H9 (cell line): Measurements from ENCODE around the gene SLX4IP. TPM values are rescaled to one million over a fixed set of nuclear protein-coding genes. Genes with fewer than 3 reads are reported as not detected.
"Not testable (repeated sequence)": the region's sequence is repeated elsewhere in the genome, so short reads cannot be mapped to it uniquely, and the experiment has no call there.

ENCODE experiments used
- DNase-seq: peaks from one replicate; pipeline ENCODE4 v3.0.0-alpha.2; 2017
- H2AFZ ChIP-seq: one replicate; pipeline ENCODE4 v1.6.1; 2013; ENCODE audit warnings: mild to moderate bottlenecking, low read length, control low read depth, moderate library complexity
- H2AK5ac ChIP-seq: 2 replicates; pipeline ENCODE4 v1.6.1; 2013; ENCODE audit warnings: low read length, control low read depth, mixed read lengths; ENCODE audit not compliant: insufficient read length
- H2BK120ac ChIP-seq: one replicate; pipeline ENCODE4 v1.6.1; 2013; ENCODE audit warnings: low read depth, mild to moderate bottlenecking, low read length, control low read depth, inconsistent platforms; ENCODE audit not compliant: poor library complexity, severe bottlenecking
- H2BK12ac ChIP-seq: 2 replicates; pipeline ENCODE4 v1.6.1; 2013; ENCODE audit warnings: low read length, control low read depth, mixed read lengths, low read depth; ENCODE audit not compliant: insufficient read length
- H2BK15ac ChIP-seq: 2 replicates; pipeline ENCODE4 v1.6.1; 2013; ENCODE audit warnings: low read depth, low read length, control low read depth
- H2BK20ac ChIP-seq: one replicate; pipeline ENCODE4 v1.6.1; 2013; ENCODE audit warnings: low read depth, mild to moderate bottlenecking, low read length, control low read depth, inconsistent platforms; ENCODE audit not compliant: poor library complexity, severe bottlenecking
- H2BK5ac ChIP-seq: 2 replicates; pipeline ENCODE4 v1.6.1; 2013; ENCODE audit warnings: low read length, control low read depth, mixed read lengths; ENCODE audit not compliant: insufficient read length
- H3K14ac ChIP-seq: 2 replicates; pipeline ENCODE4 v1.6.1; 2013; ENCODE audit warnings: low read length, control low read depth; ENCODE audit not compliant: insufficient read depth
- H3K18ac ChIP-seq: 2 replicates; pipeline ENCODE4 v1.6.1; 2013; ENCODE audit warnings: low read depth, mild to moderate bottlenecking, mixed read lengths, low read length, control low read depth; ENCODE audit not compliant: insufficient read length
- H3K23ac ChIP-seq: 2 replicates; pipeline ENCODE4 v1.6.1; 2013; ENCODE audit warnings: low read length, control low read depth, mixed read lengths, low read depth; ENCODE audit not compliant: insufficient read length
- H3K23me2 ChIP-seq: 2 replicates; pipeline ENCODE4 v1.6.1; 2013; ENCODE audit warnings: low read depth, mild to moderate bottlenecking, mixed read lengths, low read length, control low read depth; ENCODE audit not compliant: insufficient read length, poor library complexity, severe bottlenecking
- H3K27ac ChIP-seq: 2 replicates; pipeline ENCODE4 v1.5.1; 2013; ENCODE audit warnings: low read length, control low read depth, mixed read lengths, low read depth; ENCODE audit not compliant: insufficient read length
- H3K27me3 ChIP-seq: 2 replicates; pipeline ENCODE4 v1.6.1; 2013; ENCODE audit warnings: low read length, control low read depth, inconsistent platforms; ENCODE audit not compliant: insufficient read depth
- H3K4ac ChIP-seq: 2 replicates; pipeline ENCODE4 v1.6.1; 2013; ENCODE audit warnings: low read depth, mild to moderate bottlenecking, control low read depth, inconsistent platforms, low read length, moderate library complexity
- H3K4me1 ChIP-seq: 2 replicates; pipeline ENCODE4 v1.6.1; 2013; ENCODE audit warnings: low read length, control low read depth, inconsistent platforms; ENCODE audit not compliant: insufficient read depth
- H3K4me2 ChIP-seq: 2 replicates; pipeline ENCODE4 v1.6.1; 2013; ENCODE audit warnings: low read length, control low read depth, mixed read lengths; ENCODE audit not compliant: insufficient read length, insufficient read depth
- H3K56ac ChIP-seq: 2 replicates; pipeline ENCODE4 v1.6.1; 2013; ENCODE audit warnings: low read depth, mild to moderate bottlenecking, mixed read lengths, low read length, control low read depth; ENCODE audit not compliant: insufficient read length
- H3K79me1 ChIP-seq: 2 replicates; pipeline ENCODE4 v1.6.1; 2013; ENCODE audit warnings: low read depth, mild to moderate bottlenecking, moderate library complexity, low read length, control low read depth, inconsistent platforms; ENCODE audit not compliant: insufficient read depth, poor library complexity, severe bottlenecking
- H3K79me2 ChIP-seq: 2 replicates; pipeline ENCODE4 v1.6.1; 2013; ENCODE audit warnings: low read length, control low read depth, inconsistent platforms; ENCODE audit not compliant: insufficient read depth
- H3K9ac ChIP-seq: 2 replicates; pipeline ENCODE4 v1.6.1; 2013; ENCODE audit warnings: low read length, control low read depth, mixed read lengths; ENCODE audit not compliant: insufficient read length; ENCODE audit errors: extremely low read depth
- H3K9me3 ChIP-seq: one replicate; pipeline ENCODE4 v1.6.1; 2013; ENCODE audit warnings: low read depth, low read length, inconsistent platforms; ENCODE audit not compliant: control insufficient read depth
- H3T11ph ChIP-seq: one replicate; pipeline ENCODE4 v1.6.1; 2013; ENCODE audit warnings: mild to moderate bottlenecking, low read length, control low read depth, inconsistent platforms
- H4K20me1 ChIP-seq: one replicate; pipeline ENCODE4 v1.6.1; 2013; ENCODE audit not compliant: control insufficient read depth, insufficient read length, insufficient read depth
- H4K5ac ChIP-seq: 2 replicates; pipeline ENCODE4 v1.6.1; 2013; ENCODE audit warnings: low read depth, mild to moderate bottlenecking, mixed read lengths, low read length, control low read depth; ENCODE audit not compliant: insufficient read length
- H4K8ac ChIP-seq: replicated peaks from 2 replicates; pipeline ENCODE4 v1.6.1; 2013; ENCODE audit warnings: low read length, control low read depth, mixed read lengths, low read depth; ENCODE audit not compliant: insufficient read length
- H4K91ac ChIP-seq: 2 replicates; pipeline ENCODE4 v1.6.1; 2013; ENCODE audit warnings: low read depth, mild to moderate bottlenecking, moderate library complexity, mixed read lengths, low read length, control low read depth; ENCODE audit not compliant: insufficient read length
- H3K27ac Mint-ChIP-seq, 3 experiments: 2 replicates in 2 of 3; 3 replicates in 1 of 3; pipeline ENCODE4 v1.8.0; 2020 to 2021; ENCODE audit warnings: mixed read lengths in 3 of 3, mild to moderate bottlenecking in 1 of 3, moderate library complexity in 1 of 3
- H3K27me3 Mint-ChIP-seq: 2 replicates; pipeline ENCODE4 v1.8.0; 2021; ENCODE audit warnings: low read depth, mild to moderate bottlenecking, moderate library complexity, mixed read lengths
- H3K36me3 Mint-ChIP-seq, 3 experiments: 2 replicates in 2 of 3; 3 replicates in 1 of 3; pipeline ENCODE4 v1.8.0; 2020 to 2021; ENCODE audit warnings: low read depth in 3 of 3, mixed read lengths in 3 of 3; ENCODE audit not compliant: insufficient read depth in 1 of 3
- H3K4me1 Mint-ChIP-seq, 2 experiments: 2 replicates each; pipeline ENCODE4 v1.8.0; 2020; ENCODE audit warnings: mixed read lengths in 2 of 2
- H3K4me3 Mint-ChIP-seq, 2 experiments: 2 replicates in 1 of 2; 3 replicates in 1 of 2; pipeline ENCODE4 v1.8.0; 2020 to 2021; ENCODE audit warnings: mild to moderate bottlenecking in 2 of 2, mixed read lengths in 2 of 2, moderate library complexity in 1 of 2
- H3K9me3 Mint-ChIP-seq, 2 experiments: 2 replicates in 1 of 2; 3 replicates in 1 of 2; pipeline ENCODE4 v1.8.0; 2020; ENCODE audit warnings: mild to moderate bottlenecking in 2 of 2, mixed read lengths in 2 of 2, moderate library complexity in 1 of 2
- CTCF ChIP-seq: fragments of 200-600 bp; sonication (generic); conservative IDR thresholded peaks from 3 replicates; pipeline ENCODE4 v1.8.0; 2021; ENCODE audit warnings: antibody characterized with exemption, mild to moderate bottlenecking
- WGBS: extraction: QIAGEN DNeasy Blood & Tissue Kit; methylation state at CpG from one replicate; pipeline ENCODE4 v1.1.7; 2013; ENCODE audit warnings: missing lambda C conversion rate, low lambda C conversion rate, mixed read lengths; ENCODE audit not compliant: insufficient read length; ENCODE audit errors: extremely low coverage; 5-methylcytosine and 5-hydroxymethylcytosine counted together
- total RNA-seq: library from RNA; stranded (reverse); gene quantifications from 2 replicates; pipeline ENCODE4 v1.2.1, GENCODE V29; 2021

Gene SLX4IP
- total RNA-seq, 1 experiment from 2014 or later, result 7.9 TPM

- H3T11ph ChIP-seq, result no peak overlapping the region
- no peaks in the 10 kb centered on the region for H3K79me1 ChIP-seq
- no peak overlapping the region for H3K4me2 ChIP-seq
- no peak for TF ChIP-seq CTCF
- no peak overlapping the region for H2AFZ ChIP-seq
- no peak overlapping the region for H3K18ac ChIP-seq
- DNase-seq, result no peak
- no peak overlapping the region for H2BK15ac ChIP-seq
- H3K27me3 Mint-ChIP-seq, result no peaks in the 10 kb centered on the region
- no peaks in the 10 kb centered on the region for H3K23me2 ChIP-seq
- no peak overlapping the region for H2BK5ac ChIP-seq
- peaks cover 15 to 23% of the 10 kb centered on the region in 2 experiments for H3K4me1 Mint-ChIP-seq
- H2BK20ac ChIP-seq, result no peak overlapping the region
- no peak overlapping the region for H3K27ac ChIP-seq
- H3K4ac ChIP-seq, result no peak overlapping the region
- no peaks in the 10 kb centered on the region for H3K79me2 ChIP-seq
- H4K20me1 ChIP-seq, result no peaks in the 10 kb centered on the region
- H3K9me3 ChIP-seq, result no peaks in the 10 kb centered on the region
- no peak overlapping the region for H4K91ac ChIP-seq
- no peaks in the 10 kb centered on the region for H3K4me1 ChIP-seq
- no peak overlapping the region for H3K14ac ChIP-seq
- no peak overlapping the region for H3K23ac ChIP-seq
- no peaks in the 10 kb centered on the region for H3K27me3 ChIP-seq
- H3K27ac Mint-ChIP-seq, result no peak overlapping the region
- H4K8ac ChIP-seq, result no peak overlapping the region
- no peak overlapping the region for H3K4me3 Mint-ChIP-seq
- no peak overlapping the region for H2BK120ac ChIP-seq
- H2BK12ac ChIP-seq, result no peak overlapping the region
- WGBS, result 100% methylated on average over 1 of the region's 4 CpGs
- no peak overlapping the region for H2AK5ac ChIP-seq
- no peaks in the 10 kb centered on the region for H3K36me3 Mint-ChIP-seq
- H4K5ac ChIP-seq, result no peak overlapping the region
- H3K56ac ChIP-seq, result no peak overlapping the region
- no peak overlapping the region for H3K9ac ChIP-seq
- no peaks in the 10 kb centered on the region for H3K9me3 Mint-ChIP-seq
These were observed 151.2 kb downstream of the SLX4IP start for GRCh38 chr20:10586296-10586695.

GRCh38 chr20:10590446-10590845 is 155.3 kb downstream of the SLX4IP start:
- H2BK120ac ChIP-seq, H3K14ac ChIP-seq, H3K4ac ChIP-seq, H3K79me1 ChIP-seq, H4K5ac ChIP-seq, H3K36me3 Mint-ChIP-seq, H2BK20ac ChIP-seq, H3K9me3 Mint-ChIP-seq, H3K4me2 ChIP-seq, H3K23me2 ChIP-seq, H3K4me3 Mint-ChIP-seq, H3K27ac ChIP-seq, H3K23ac ChIP-seq, H3K18ac ChIP-seq, H4K8ac ChIP-seq, H4K91ac ChIP-seq, H4K20me1 ChIP-seq, H3K4me1 ChIP-seq, H2BK12ac ChIP-seq, H3K27ac Mint-ChIP-seq, H3K79me2 ChIP-seq, H3K56ac ChIP-seq, H3K27me3 Mint-ChIP-seq, H2BK15ac ChIP-seq, DNase-seq, H2BK5ac ChIP-seq, H3K9ac ChIP-seq, H2AK5ac ChIP-seq, H3K9me3 ChIP-seq, H3T11ph ChIP-seq, H3K27me3 ChIP-seq, H2AFZ ChIP-seq: not testable (repeated sequence)
- peaks cover 7 to 11% of the 10 kb centered on the region in 2 experiments; a peak in 3 of 4 replicates for H3K4me1 Mint-ChIP-seq
- no CpG with 5 or more reads among the region's 10 CpGs for WGBS
